HepG2 (cell line): ENCODE results near the gene ZBTB4. TPM values are rescaled to one million over a fixed set of nuclear protein-coding genes. Genes with fewer than 3 reads are reported as not detected.

Experiments used
- ATF7 ChIP-seq, 2 experiments: fragments of 450-650 bp in 1 of 2; sonication (generic) in 1 of 2; formaldehyde crosslinking in 1 of 2; IDR thresholded peaks; 2 replicates each; pipeline versions ENCODE4 v1.4.0 to v1.6.1; 2016 to 2020; ENCODE audit warnings: antibody characterized with exemption in 1 of 2, mild to moderate bottlenecking in 1 of 2, missing genetic modification reagents in 1 of 2
- ETV6 ChIP-seq: sonication (generic); formaldehyde crosslinking; conservative IDR thresholded peaks from 2 replicates; pipeline ENCODE4 v1.4.0; 2020; ENCODE audit warnings: missing genetic modification reagents
- GATAD2A ChIP-seq: IDR thresholded peaks from 2 replicates; pipeline ENCODE4 v1.6.1; 2016
- HDAC1 ChIP-seq: sonication (generic); formaldehyde crosslinking; IDR thresholded peaks from 2 replicates; pipeline ENCODE4 v1.5.1; 2020; ENCODE audit warnings: mild to moderate bottlenecking, missing genetic modification reagents
- MEIS1 ChIP-seq: sonication (generic); formaldehyde crosslinking; IDR thresholded peaks from 2 replicates; pipeline ENCODE4 v1.9.0; 2021; ENCODE audit warnings: mild to moderate bottlenecking, missing genetic modification reagents, moderate library complexity, borderline replicate concordance
- POLR2A ChIP-seq, 2 experiments: IDR thresholded peaks; 2 replicates each; pipeline ENCODE4 v1.6.1; 2011; ENCODE audit warnings: low read depth in 2 of 2, low read length in 2 of 2, mild to moderate bottlenecking in 1 of 2, moderate library complexity in 1 of 2; ENCODE audit not compliant: insufficient read depth in 1 of 2
- SPEN ChIP-seq: sonication (generic); formaldehyde crosslinking; IDR thresholded peaks from 2 replicates; pipeline ENCODE4 v1.5.1; 2020; ENCODE audit warnings: low read depth, mild to moderate bottlenecking, missing genetic modification reagents
- TAF1 ChIP-seq: sonication (generic); formaldehyde crosslinking; IDR thresholded peaks from 2 replicates; pipeline ENCODE4 v1.4.0; 2020; ENCODE audit warnings: missing genetic modification reagents
- TEAD3 ChIP-seq: optimal IDR thresholded peaks from 2 replicates; pipeline ENCODE3; 2016; ENCODE audit warnings: borderline replicate concordance
- ZBTB20 ChIP-seq: sonication (generic); formaldehyde crosslinking; IDR thresholded peaks from 2 replicates; pipeline ENCODE4 v1.8.1; 2023; ENCODE audit warnings: missing genetic modification reagents, low read depth, mild to moderate bottlenecking, borderline replicate concordance
- ZBTB38 ChIP-seq: sonication (generic); formaldehyde crosslinking; IDR thresholded peaks from 2 replicates; pipeline ENCODE4 v1.5.1; 2020; ENCODE audit warnings: mild to moderate bottlenecking, missing genetic modification reagents
- ZFP36L1 ChIP-seq: sonication (generic); formaldehyde crosslinking; IDR thresholded peaks from 2 replicates; pipeline ENCODE4 v1.8.0; 2022; ENCODE audit warnings: mild to moderate bottlenecking, missing genetic modification reagents, moderate library complexity
- ZFX ChIP-seq: sonication (generic); formaldehyde crosslinking; IDR thresholded peaks from 2 replicates; pipeline ENCODE4 v1.4.0; 2020; ENCODE audit warnings: mild to moderate bottlenecking, low read depth, missing genetic modification reagents, moderate library complexity
- ZNF543 ChIP-seq: sonication (generic); formaldehyde crosslinking; IDR thresholded peaks from 2 replicates; pipeline ENCODE4 v1.4.0; 2020; ENCODE audit warnings: mild to moderate bottlenecking, missing genetic modification reagents
- ZNF556 ChIP-seq: sonication (generic); formaldehyde crosslinking; IDR thresholded peaks from 2 replicates; pipeline ENCODE4 v1.4.0; 2020; ENCODE audit warnings: mild to moderate bottlenecking, missing genetic modification reagents, borderline replicate concordance
- ZNF607 ChIP-seq: sonication (generic); formaldehyde crosslinking; IDR thresholded peaks from 2 replicates; pipeline ENCODE4 v1.5.1; 2020; ENCODE audit warnings: missing genetic modification reagents, mild to moderate bottlenecking, borderline replicate concordance
- ZNF770 ChIP-seq: sonication (generic); formaldehyde crosslinking; IDR thresholded peaks from 2 replicates; pipeline ENCODE4 v1.5.0; 2020; ENCODE audit warnings: mild to moderate bottlenecking, missing genetic modification reagents
- polyA plus RNA-seq, 8 experiments: library from polyadenylated mRNA; depleted of rRNA in 3 of 8; stranded (reverse) in 7 of 8; unstranded in 1 of 8; fragments of >200 nt; fragmentation: Illumina TruSeq in 4 of 8; extraction: Trizol in 4 of 8; gene quantifications; 2 replicates each; pipeline versions ENCODE4 v1.2.1 to v1.2.3, GENCODE V29; 2011 to 2016; ENCODE audit warnings: low read depth in 4 of 8, missing spikeins in 1 of 8, mixed read lengths in 1 of 8; ENCODE audit not compliant: insufficient read depth in 1 of 8
- total RNA-seq, 5 experiments: library from RNA; depleted of rRNA; stranded (reverse); fragments of >200 nt; fragmentation: Illumina TruSeq; extraction: Trizol; gene quantifications; 2 replicates each; pipeline ENCODE4 v1.2.3, GENCODE V29; 2016; ENCODE audit warnings: low read depth in 1 of 5
- TF ChIP-seq, protein P1 (sequence below): sonication (generic); formaldehyde crosslinking; IDR thresholded peaks from 2 replicates; pipeline ENCODE4 v1.5.1; 2020; ENCODE audit warnings: missing genetic modification reagents, mild to moderate bottlenecking, borderline replicate concordance
- TF ChIP-seq, protein P2 (sequence below): sonication (generic); formaldehyde crosslinking; IDR thresholded peaks from 2 replicates; pipeline ENCODE4 v1.4.0; 2020; ENCODE audit warnings: missing genetic modification reagents, mild to moderate bottlenecking, borderline replicate concordance
- TF ChIP-seq, protein P3 (sequence below): sonication (generic); formaldehyde crosslinking; IDR thresholded peaks from 2 replicates; pipeline ENCODE4 v1.5.0; 2020; ENCODE audit warnings: mild to moderate bottlenecking, missing genetic modification reagents, borderline replicate concordance

ZBTB4 gene
- total and polyA plus RNA-seq, 2 of the 13 experiments (the other 11 are each of a cell fraction or from before 2014, with no cell fraction given) = 4.3 to 7.4 TPM

GRCh38 chr17:7477392-7478275 is 1.8 kb downstream of the ZBTB4 start (continued):
- TF ChIP-seq ZBTB20 (CRISPR knock-in tag) (no peak), ATF7 (IDR thresholded peaks at IDR 0.05) (no peak), ATF7 (CRISPR knock-in tag; IDR thresholded peaks at IDR 0.05) (peak; percentile 30; the same call in 1 of the 2 replicates), ZNF556 (CRISPR knock-in tag) (0 out of 2 replicates have a peak, but pooled peaks have one; percentile 37), ZFP36L1 (CRISPR knock-in tag) (no peak), TEAD3 (CRISPR knock-in tag) (peak; percentile 36), ZNF543 (CRISPR knock-in tag) (0 out of 2 replicates have a peak, but pooled peaks have one; percentile 34), MEIS1 (0 out of 2 replicates have a peak, but pooled peaks have one; percentile 67), ZFX (CRISPR knock-in tag) (peak; percentile 62; the same call in 1 of the 2 replicates), ZNF607 (CRISPR knock-in tag) (no peak), SPEN (CRISPR knock-in tag) (peak; percentile 33; the same call in 1 of the 2 replicates), TAF1 (CRISPR knock-in tag) (peak; percentile 21; the same call in 1 of the 2 replicates), POLR2A (IDR thresholded peaks at IDR 0.05; ENCODE audit: insufficient read depth in 1 of 2, low read depth in 2 of 2, low read length in 2 of 2) (peak in 1 of 2 experiments; percentile 46; a peak in 1 of 4 replicates), ZBTB38 (CRISPR knock-in tag) (peak; percentile 41; the same call in 1 of the 2 replicates), ZNF770 (CRISPR knock-in tag) (peak; percentile 34; the same call in 1 of the 2 replicates), HDAC1 (CRISPR knock-in tag) (0 out of 2 replicates have a peak, but pooled peaks have one; percentile 21), ETV6 (CRISPR knock-in tag) (no peak), GATAD2A (CRISPR knock-in tag) (peak; percentile 42; the same call in 1 of the 2 replicates)
- TF ChIP-seq, protein P1, sequence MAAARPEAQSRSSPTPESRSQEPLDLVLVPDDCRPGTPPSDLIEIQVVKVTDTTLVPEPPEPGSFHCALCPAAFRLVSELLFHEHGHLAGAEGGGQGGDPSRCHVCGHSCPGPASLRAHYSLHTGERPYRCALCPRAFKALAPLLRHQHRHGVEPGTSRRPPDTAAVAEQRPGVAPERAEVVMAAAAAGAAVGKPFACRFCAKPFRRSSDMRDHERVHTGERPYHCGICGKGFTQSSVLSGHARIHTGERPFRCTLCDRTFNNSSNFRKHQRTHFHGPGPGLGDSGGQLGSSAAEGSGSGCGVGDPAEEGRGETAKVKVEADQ (CRISPR knock-in tag) = no peak
- TF ChIP-seq, protein P2, sequence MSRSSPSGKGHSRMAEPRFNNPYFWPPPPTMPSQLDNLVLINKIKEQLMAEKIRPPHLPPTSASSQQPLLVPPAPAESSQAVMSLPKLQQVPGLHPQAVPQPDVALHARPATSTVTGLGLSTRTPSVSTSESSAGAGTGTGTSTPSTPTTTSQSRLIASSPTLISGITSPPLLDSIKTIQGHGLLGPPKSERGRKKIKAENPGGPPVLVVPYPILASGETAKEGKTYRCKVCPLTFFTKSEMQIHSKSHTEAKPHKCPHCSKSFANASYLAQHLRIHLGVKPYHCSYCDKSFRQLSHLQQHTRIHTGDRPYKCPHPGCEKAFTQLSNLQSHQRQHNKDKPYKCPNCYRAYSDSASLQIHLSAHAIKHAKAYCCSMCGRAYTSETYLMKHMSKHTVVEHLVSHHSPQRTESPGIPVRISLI = no peak
- TF ChIP-seq, protein P3, sequence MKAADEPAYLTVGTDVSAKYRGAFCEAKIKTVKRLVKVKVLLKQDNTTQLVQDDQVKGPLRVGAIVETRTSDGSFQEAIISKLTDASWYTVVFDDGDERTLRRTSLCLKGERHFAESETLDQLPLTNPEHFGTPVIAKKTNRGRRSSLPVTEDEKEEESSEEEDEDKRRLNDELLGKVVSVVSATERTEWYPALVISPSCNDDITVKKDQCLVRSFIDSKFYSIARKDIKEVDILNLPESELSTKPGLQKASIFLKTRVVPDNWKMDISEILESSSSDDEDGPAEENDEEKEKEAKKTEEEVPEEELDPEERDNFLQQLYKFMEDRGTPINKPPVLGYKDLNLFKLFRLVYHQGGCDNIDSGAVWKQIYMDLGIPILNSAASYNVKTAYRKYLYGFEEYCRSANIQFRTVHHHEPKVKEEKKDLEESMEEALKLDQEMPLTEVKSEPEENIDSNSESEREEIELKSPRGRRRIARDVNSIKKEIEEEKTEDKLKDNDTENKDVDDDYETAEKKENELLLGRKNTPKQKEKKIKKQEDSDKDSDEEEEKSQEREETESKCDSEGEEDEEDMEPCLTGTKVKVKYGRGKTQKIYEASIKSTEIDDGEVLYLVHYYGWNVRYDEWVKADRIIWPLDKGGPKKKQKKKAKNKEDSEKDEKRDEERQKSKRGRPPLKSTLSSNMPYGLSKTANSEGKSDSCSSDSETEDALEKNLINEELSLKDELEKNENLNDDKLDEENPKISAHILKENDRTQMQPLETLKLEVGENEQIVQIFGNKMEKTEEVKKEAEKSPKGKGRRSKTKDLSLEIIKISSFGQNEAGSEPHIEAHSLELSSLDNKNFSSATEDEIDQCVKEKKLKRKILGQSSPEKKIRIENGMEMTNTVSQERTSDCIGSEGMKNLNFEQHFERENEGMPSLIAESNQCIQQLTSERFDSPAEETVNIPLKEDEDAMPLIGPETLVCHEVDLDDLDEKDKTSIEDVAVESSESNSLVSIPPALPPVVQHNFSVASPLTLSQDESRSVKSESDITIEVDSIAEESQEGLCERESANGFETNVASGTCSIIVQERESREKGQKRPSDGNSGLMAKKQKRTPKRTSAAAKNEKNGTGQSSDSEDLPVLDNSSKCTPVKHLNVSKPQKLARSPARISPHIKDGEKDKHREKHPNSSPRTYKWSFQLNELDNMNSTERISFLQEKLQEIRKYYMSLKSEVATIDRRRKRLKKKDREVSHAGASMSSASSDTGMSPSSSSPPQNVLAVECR (CRISPR knock-in tag) = peak; percentile 38; the same call in 1 of the 2 replicates
